Measurements from ENCODE around the gene ARHGAP10.

DNA sequence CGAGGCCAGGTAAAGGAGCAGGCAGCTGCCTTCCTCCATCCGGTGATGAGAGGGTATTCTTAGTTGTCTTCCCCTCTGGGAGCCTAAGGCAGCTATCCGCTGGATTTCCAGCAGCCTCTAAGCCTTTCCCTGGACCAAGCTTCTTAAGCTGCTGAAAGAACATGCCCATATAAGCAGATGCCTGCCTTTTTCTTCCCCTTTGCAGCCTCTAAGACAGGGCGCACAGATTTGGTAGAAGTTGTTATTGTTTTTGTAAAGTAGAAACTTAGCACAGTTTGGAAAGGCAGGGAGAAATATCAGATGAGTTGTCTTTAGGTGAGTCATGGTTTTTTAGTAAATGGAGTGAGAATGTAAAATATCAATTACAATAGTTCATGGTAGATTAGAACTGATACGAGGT is 210.8 kb downstream of the ARHGAP10 start:
- no peak for TF ChIP-seq POLR2A (IDR thresholded peaks at IDR 0.05; ENCODE audit: low read length)
- no peak for TF ChIP-seq GATA1 (IDR thresholded peaks at IDR 0.05; ENCODE audit: low read depth, low read length)

All from erythroblast (primary cell).